Measurements from ENCODE around the gene KDM4E.
"Not testable (repeated sequence)": the region's sequence is repeated elsewhere in the genome, so short reads cannot be mapped to it uniquely, and the experiment has no call there.

Gene KDM4E

GRCh38 chr11:95024958-95025357, at the start of gene KDM4E:
Gene KDM4E (plus strand): TSS chr11:95025258. CDS start chr11:95025558, 300 bp downstream.
- DNase-seq: no peak

GRCh38 chr11:94975599-94975998, 49.5 kb upstream of the KDM4E start:
- DNase-seq: no peak

- DNase-seq: no peak
These were observed 37.7 kb upstream of the KDM4E start for GRCh38 chr11:94987378-94987777.

- no peak for DNase-seq
These were observed 36.3 kb upstream of the KDM4E start for GRCh38 chr11:94988748-94989147.

GRCh38 chr11:94993400-94993943, 31.6 kb upstream of the KDM4E start:
- no peak for DNase-seq

- DNase-seq: peak; percentile 3
These were observed 27.6 kb upstream of the KDM4E start for GRCh38 chr11:94997437-94997836.

GRCh38 chr11:94998285-94998684, 26.8 kb upstream of the KDM4E start:
- no peak for DNase-seq

GRCh38 chr11:95003716-95004115, 21.3 kb upstream of the KDM4E start:
- DNase-seq: no peak

GRCh38 chr11:95005642-95006041, 19.4 kb upstream of the KDM4E start:
- no peak for DNase-seq

GRCh38 chr11:95011376-95011775, 13.7 kb upstream of the KDM4E start:
- DNase-seq: no peak

GRCh38 chr11:95014184-95014821, 10.8 kb upstream of the KDM4E start:
- DNase-seq: no peak

GRCh38 chr11:95016139-95016538, 8.9 kb upstream of the KDM4E start:
- DNase-seq: no peak

GRCh38 chr11:95021468-95021867, 3.6 kb upstream of the KDM4E start:
- DNase-seq: not testable (repeated sequence)

- DNase-seq: not testable (repeated sequence)
These were observed 536 bp downstream of the KDM4E start for GRCh38 chr11:95025594-95025993.

- DNase-seq: no peak
These were observed 3.3 kb downstream of the KDM4E start for GRCh38 chr11:95028357-95028756.

- no peak for DNase-seq
These were observed 8.0 kb downstream of the KDM4E start for GRCh38 chr11:95033051-95033450.

- DNase-seq: no peak
These were observed 10.3 kb downstream of the KDM4E start for GRCh38 chr11:95035316-95035715.

GRCh38 chr11:95037356-95038035, 12.4 kb downstream of the KDM4E start:
- not testable (repeated sequence) for DNase-seq

- no peak for DNase-seq
These were observed 17.2 kb downstream of the KDM4E start for GRCh38 chr11:95042239-95042638.

GRCh38 chr11:95042906-95043305, 17.8 kb downstream of the KDM4E start:
- DNase-seq: no peak

- peak; percentile 5 for DNase-seq
These were observed 19.0 kb downstream of the KDM4E start for GRCh38 chr11:95044010-95044409.

GRCh38 chr11:95045812-95046211, 20.8 kb downstream of the KDM4E start:
- no peak for DNase-seq

GRCh38 chr11:95049122-95049521, 24.1 kb downstream of the KDM4E start, which contains the start of gene KDM4F:
Gene KDM4F (plus strand): TSS chr11:95049422.
- DNase-seq: not testable (repeated sequence)

- DNase-seq: no peak
These were observed 25.6 kb downstream of the KDM4E start for GRCh38 chr11:95050595-95051202.

Measured in NCI-H82 (cell line).